ENCODE results near the gene GRIK4.

The GRIK4 gene

DNA sequence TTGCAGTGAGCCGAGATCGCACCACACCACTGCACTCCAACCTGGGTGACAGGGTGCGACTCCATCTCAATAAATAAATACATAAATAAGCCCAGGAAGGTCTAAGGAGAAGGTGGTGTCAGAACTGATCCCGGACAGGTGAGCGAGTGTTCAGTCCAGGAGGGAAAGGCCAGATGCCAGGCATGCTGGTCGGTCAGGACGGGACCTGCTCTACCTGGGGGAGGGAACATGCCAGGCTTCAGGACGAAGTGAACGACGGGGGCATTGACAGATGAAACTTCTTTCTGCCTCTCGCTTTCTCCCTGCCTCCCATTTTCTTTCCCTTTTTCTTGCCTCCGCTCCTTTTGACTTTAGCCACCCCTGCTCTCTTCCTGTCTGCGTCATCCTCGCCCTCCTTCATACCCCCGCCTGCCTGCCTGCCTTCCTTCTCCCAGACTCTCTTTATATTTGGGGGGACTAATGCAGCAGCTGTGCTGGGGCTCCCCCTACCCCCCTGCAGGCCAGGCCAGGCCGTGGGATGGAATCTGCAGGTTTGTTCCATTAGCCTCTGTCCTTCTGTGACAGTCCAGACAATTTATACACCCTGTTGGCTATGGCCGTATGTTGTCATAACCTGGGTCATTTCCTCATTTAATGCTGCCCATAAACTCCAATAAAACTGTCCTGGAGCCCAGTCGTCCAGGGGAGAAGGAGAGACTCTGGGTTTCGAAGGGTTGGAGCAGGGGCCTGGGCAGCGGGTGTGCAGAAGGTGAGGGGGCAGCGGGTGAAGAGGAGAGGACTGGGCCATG is 303.2 kb downstream of the GRIK4 start:
- DNase-seq (ENCODE audit: low read depth) = no peak

DNA sequence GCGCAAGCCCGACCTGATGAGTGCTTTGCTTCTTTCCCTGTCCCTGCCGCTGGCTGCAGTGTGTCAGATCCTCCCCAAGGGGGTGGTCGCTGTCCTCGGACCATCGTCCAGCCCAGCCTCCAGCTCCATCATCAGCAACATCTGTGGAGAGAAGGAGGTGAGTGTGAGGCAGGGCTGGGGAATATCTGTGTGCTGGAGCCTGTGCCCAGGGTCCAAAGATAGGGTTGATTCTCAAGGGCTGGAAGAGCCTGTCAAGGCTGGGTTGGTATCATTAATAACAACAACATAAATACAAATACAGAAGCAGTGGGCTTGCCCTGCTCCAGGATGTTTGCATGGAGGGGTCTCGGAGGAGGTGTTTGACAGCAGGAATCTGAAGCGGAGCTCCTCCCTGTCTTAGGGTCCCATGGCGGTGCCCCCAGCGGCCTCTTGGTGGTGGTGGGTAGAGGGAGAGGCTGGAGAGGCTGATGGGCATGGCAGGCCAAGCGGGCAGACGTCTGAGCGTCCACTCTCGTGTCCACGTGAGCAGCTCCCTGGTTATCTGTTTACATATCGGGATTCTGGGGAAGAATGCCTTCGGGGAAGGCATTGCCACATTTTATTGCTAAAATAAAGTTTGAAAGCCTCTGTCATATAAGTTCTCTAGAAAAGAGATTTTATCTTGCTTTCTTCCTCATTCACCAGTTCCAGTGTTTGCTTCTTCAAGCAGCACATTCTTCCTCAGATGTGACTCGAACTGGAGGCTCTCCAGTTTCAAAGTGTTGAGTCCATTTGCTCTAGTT is 304.0 kb downstream of the GRIK4 start:
- no peak for DNase-seq (ENCODE audit: low read depth)

DNA sequence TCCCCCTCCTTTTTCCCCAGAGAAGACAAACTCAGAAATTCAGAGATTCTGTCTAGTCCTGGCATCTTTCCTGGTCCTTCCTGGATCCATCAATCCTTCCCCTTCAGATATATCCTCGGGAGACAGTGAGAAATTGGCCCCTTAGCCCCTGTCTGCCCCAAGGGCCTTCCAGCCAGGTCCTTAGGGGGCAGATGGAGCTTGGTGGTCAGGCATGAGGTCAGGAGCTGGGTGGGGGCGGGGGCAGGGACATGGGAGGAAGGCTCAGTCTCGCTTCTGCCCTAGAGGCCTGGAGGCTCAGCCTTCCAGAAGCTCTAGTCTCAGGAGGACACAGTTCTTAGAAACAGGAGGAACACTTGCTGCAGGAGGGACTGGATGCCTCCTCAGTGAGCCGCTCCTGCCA is 304.6 kb downstream of the GRIK4 start:
- no peak for DNase-seq (ENCODE audit: low read depth)

DNA sequence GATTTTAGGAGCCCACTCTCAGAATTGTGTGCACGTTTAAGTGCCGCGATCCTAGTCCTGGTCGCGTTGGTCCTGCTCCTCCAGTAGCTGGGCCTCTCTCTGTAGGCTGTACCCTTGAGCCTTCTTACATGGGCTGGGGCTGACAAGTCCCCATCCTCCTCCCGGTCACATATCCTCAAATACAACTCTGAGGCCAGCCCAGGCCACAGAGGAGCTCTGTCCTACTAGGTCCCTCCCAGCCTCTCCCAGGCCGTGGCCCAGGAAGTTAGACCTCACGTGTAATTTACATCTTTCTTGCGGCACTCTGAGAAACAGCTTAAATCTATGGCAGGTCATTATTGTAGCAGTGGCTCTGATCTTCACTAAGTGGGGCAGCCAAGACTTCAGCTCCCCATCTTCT is 305.2 kb downstream of the GRIK4 start:
- no peak for DNase-seq (ENCODE audit: low read depth)

DNA sequence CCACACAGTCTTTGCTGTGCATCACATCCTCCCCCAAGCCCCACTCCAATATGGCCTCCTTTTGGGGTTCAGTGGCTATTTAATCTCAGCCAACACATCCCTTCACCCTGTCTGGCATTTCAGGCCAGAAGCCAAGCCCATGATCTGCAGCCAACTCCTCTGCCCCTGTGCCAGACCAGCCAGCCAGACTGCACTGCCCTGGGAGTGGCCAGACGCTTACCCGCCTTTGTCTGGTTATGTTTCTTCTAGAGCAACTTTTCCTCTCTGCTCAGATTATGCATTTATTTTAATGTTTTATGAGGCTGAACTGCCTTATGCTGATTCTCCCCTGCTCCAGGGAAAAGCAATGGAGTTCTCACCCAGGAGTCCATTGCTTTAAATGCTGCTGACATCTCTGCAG is 305.6 kb downstream of the GRIK4 start:
- no peak for DNase-seq (ENCODE audit: low read depth)

DNA sequence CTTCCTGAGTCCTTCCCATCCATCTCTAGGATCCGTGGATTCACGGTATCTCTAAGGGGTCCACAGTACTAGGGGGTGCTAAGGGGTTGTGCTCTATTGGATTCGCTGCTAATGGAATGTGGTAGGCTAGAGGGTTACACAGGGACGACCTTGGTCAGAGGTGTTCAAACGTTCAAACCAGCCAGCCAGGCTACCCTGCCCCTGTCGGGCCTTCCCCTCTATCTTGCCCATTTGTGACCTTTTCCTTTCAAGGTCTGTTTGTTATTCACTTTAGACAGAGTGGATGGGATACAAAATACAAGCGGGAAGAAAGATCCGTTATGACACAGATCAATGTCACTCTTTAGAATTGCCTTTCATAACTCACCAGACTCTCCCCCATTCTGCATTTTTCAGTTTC is 306.5 kb downstream of the GRIK4 start:
- no peak for DNase-seq (ENCODE audit: low read depth)

DNA sequence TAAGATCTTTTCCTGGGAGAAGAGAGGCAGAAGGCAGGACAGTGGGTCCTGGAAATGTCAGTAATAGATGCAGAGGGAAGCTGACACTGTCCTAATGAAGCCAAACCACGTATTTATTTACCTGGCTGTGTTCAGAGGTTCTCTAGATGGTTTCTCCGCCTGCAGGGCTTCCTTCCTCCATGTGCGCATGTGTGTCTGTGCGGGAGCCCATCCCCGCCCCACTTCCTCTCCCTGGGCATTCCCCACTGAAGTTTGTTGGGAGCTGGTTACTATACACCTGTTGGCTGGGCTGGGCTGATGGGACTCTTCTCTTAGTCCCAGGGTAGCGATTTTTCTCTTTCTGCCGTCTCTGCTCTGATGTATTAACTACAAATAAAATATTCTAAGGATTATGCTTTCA is 307.5 kb downstream of the GRIK4 start:
- no peak for DNase-seq (ENCODE audit: low read depth)

DNA sequence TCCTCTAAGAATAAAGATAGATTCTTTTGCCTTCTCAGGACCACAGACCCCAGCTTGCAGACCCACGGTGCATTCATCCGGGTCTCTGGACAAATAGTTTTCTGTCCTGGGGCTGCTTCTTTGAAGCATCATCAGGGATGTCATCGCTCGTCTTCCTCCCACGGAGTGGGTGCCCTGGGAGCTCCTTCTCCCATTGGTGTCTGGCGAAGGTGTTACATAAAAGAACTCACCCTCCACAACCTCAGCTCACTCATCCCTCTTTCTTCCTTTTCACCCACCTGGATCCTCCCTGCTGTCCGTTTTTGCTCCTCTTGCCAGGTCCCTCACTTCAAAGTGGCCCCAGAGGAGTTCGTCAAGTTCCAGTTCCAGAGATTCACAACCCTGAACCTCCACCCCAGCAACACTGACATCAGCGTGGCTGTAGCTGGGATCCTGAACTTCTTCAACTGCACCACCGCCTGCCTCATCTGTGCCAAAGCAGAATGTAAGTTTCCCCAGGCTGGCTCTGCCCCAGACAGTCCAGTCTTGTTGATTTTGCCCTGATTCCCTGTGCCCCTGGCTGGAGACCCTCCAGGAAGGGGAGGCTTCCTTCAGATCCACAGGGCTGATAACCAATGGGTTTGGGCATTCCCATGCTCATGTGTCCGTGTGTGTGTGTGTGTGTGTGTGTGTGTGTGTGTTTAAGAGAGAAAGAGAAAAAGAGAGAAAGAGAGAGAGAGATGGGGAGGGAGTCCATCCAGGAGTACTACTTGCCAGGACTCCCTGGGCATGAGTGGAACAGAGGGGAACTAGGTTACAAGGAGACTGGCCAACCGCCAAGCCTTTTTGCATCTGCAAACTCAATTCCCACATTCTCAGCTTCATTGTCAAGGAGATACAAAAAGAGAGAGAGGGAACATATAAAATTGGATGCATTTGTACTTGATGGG is 308.2 kb downstream of the GRIK4 start:
- no peak for DNase-seq (ENCODE audit: low read depth)

DNA sequence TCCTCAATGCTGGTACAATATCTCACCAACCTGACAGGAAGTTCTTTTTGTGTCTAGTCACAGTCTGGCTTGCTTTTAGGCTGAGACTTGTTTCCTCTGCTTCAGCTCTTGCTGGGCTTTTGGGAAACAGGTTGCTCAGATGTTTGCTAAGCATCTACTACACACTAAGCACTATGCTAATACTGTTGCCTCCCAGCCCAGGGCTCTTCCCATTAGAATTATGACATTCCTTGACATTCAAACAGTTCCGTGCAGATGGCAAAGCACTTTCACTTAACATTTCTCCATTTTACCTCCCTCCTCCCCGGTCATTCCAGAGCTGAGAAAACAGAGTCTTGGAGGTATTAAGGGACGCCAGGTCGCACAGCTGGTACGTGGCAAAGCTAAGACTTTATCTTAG is 311.6 kb downstream of the GRIK4 start:
- no peak for DNase-seq (ENCODE audit: low read depth)

DNA sequence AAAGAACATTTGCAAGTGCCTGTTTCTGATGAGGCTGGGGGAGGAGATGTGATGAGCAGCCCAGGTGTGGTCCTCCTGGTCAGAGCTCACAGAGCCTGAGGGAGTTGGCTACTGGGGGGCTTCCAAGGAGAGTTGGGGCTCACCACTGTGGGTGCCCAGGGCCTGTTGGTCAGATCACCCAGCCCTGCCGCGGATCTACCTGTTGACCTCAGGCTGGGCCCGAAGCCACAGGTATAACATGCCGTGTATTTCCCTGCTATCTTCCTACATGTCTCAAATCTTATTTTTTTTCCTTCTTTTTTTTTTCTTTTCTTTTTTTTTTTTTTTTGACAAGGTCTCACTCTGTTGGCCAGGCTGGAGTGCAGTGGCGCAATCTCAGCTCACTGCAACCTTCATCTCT is 312.7 kb downstream of the GRIK4 start:
- no peak for DNase-seq (ENCODE audit: low read depth)

DNA sequence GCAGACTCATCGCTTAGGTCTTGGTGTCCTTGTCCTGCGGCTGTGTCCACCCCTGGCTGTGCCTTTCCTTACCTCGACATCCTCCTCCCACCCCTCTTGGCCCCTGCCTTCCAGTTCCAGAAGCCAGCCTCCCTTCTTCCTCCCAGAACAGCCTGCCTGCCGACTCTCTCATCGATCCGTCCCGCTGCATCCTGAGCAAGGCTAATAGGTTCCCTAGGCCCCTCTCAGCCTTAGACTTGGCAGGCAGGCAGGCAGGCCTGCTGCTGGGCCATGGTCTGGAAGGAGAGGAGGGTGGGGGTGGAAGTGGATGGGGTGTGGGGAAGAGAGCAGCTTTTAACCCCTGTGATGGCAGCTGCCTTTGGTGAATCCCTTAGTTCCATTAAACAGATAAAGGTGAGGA is 315.6 kb downstream of the GRIK4 start:
- DNase-seq (ENCODE audit: low read depth) = no peak

DNA sequence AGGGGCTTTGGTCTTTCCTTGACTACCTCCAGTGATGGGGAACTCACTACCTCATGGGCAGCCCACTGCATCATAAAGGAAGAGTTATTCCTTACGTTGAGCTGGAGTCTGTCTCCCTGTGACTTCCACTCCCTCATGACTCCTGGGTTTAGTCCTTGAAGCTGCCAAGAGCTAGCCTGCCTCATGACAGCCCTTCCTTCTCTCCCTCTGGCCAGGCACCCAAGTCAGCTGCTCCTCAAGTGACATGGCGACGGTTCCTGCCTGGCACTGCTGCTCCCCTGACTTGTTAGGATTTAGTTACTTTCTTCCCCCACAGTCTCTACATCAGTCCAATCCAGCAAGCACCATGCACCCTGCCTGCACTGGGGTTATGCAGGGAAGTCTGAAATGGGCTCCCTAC is 316.3 kb downstream of the GRIK4 start:
- DNase-seq (ENCODE audit: low read depth) = no peak

DNA sequence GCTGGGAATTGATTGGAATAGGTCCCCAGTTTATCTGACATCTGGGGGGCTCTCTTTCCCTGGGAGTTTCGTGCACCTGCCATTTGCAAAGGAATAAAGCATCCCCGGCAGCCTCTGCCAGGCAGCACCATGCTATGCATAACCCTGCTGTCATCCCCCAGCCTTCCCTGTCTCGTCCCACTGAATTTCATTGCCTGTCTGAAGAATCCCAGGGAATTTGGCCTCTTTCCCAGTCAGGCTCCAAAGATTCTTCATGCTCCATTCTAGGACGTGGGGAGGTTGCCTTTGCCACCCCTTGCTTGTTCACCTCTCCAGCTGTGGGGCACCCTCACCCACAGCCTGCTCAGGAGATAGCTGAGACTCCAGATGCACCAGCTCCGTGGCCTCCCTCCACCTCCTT is 317.3 kb downstream of the GRIK4 start:
- no peak for DNase-seq (ENCODE audit: low read depth)

DNA sequence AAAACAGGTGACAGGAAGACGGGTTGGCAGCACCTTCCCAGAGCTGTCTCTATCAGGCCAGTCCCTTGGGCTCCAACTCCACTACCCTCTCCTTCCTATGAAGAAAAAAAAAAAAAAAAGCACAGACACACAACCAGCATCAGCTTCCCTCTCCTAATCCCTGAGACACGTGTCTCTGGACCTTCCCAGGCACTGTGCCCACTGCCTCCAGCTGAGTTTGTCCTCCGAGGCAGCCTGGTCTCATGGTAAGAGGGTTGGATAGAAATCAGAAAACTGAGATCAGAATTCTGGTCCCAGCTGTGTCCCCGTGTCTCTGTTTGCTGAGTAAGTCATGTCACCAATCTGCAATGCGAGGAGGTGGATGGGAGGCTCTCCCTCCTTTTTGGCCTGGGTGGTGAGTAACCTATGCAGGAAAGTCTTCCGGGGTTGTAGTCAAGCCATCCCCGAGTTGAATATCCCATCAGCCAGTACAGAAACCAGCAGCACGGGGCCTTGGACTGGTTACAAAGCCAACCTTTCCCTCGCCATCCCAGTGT is 318.6 kb downstream of the GRIK4 start:
- no peak for DNase-seq (ENCODE audit: low read depth)

DNA sequence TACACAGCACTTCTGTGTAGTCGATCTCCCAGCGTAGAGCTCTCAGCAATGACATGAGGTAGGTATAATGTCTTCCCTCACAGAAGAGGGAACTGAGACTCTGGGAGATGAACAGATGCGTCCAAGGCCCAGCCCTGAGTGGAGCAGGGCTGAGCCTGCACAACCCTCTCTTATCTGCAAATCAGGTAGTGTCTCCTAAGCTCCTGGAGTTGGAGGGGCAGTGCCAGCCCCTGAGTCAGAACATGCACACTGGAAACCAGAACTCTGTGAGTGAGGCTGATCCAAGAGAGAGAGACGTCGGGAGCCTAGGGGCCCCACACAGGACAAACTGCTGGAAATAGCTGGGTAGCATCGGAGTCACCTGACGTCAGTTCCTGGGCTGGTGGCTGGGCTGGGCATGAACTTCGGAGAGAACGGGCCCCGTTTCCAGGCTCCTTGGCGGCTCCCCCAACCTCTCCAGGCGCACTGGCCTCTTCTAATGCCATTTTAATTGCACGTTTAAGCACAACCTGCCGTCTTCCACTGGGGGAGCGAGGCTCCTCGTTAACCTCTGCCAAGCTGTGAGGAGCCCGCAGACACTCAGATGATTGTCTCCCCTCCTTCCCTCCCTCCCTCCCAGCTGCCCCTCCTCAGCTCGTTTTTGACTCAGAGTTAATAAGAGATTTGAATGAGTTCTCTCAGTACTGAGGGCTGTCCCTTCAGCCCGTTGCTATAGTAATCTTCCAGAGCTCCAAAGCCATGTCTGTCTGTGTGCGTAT is 321.1 kb downstream of the GRIK4 start:
- no peak for DNase-seq (ENCODE audit: low read depth)

DNA sequence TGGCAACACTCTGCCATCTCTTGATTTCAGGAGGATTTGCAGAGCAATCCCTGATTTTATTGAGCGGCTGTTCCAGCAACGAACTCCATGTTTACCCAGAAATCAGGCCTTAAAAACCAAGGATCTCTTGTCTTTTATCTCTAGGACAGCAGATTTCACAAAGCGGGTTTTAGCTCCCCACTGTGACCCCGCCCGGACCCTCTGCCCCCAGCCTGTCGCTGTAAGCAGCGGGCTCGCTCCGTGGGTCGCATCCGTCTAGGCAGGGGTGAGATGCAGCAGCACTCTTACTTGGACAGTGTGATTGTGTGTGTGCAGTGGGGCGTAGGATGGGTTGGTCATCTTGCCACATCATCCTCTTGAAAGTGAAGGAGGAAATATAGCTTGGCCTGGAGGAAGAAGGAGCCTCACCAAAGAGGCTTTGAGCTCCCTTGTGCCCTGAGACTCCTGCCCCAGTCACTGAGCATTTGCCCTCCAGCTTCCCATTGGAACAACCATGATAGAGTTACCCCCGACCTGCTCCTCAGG is 323.2 kb downstream of the GRIK4 start:
- no peak for DNase-seq (ENCODE audit: low read depth)

DNA sequence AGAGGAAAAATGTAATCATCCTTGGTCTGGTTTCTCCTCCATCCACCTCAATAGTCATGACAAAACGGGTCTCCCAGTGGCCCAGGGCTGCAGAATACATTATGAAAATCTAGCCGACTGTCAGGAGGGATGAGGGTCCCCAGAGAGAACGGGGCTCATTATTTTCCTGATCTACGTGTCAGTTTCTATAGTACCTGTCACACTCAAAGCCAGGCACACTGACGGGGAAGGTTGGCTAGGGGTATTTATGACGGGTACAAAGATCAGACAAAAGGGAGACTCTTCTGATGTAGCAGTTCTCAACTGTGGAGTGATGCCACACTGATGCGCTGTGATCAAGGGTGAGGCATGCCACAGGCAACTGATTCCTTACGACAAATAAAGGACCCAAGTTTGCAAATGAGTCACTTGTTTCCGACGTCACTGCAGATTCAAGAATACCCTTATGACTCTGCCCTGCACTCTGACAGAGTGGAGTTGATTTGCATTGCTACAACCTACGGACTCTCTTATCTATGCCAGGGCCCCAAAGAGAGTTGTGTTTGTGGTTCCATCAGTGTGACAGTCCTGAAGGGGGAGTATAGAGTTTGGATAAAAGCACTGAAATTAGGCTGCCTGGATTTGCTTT is 324.2 kb downstream of the GRIK4 start:
- no peak for DNase-seq (ENCODE audit: low read depth)

DNA sequence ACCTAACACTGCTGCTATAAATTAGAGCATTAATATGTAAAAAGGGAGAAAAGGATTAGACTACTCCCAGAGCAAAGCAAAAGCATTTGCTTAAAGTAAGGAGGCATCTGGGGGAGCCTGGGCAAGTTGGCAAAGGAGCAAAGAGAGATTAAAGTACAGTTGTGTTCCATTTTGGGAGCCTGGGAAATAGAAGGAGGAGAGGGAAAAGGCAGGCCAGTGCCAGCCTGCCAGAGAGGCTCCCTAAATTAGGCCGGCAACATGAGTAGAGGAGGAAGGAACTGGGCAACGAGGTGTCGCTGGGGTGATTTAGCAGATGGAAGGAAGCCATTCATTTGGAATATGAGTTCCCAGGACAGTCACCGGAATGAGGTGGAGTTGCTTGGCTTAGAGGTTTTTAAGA is 326.1 kb downstream of the GRIK4 start:
- no peak for DNase-seq (ENCODE audit: low read depth)

DNA sequence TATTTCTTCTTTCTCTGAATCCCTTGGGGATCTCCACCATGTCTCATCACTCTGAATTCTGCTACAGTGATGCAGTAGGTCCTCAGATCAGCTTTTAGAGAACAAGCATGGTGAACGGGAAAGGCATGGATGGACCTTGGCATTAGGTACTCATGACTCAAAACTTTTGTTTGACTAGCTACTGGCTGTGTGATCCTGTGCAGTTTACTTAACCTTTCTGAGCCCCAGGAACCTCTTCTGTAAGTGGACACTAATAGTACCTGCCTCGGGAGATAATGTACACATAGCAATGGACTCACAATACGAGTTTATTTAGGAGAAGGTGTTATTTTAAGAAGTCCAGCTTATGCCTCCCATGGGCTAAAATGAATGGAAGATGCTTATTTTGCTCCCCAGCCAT is 327.7 kb downstream of the GRIK4 start:
- no peak for DNase-seq (ENCODE audit: low read depth)

DNA sequence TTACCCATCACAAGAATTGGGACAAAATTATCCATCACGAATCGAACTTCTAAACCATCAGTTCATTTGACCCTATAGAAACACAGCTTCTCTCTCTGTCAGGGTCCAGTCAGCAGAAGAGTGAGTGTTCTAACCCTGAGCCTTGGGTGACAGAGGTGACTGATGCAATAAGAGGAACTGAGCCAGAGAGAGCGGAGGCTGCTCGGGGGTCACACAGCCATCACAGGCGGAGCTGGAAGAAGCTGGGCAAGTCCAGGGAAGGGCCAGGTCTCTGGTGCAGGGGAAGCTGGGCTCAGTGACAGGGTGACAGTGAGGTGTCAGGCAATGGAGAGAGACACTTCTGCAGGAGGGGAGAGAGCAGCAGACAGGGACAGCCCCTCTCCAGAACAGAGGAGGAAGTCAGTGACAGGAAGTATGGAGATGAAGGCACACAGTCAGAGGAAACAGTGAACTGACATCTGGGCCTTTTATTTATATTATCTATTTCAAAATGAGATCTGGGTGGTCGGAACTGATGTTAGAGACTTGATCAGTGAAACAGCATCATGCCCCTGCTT is 328.4 kb downstream of the GRIK4 start:
- DNase-seq (ENCODE audit: low read depth) = no peak

DNA sequence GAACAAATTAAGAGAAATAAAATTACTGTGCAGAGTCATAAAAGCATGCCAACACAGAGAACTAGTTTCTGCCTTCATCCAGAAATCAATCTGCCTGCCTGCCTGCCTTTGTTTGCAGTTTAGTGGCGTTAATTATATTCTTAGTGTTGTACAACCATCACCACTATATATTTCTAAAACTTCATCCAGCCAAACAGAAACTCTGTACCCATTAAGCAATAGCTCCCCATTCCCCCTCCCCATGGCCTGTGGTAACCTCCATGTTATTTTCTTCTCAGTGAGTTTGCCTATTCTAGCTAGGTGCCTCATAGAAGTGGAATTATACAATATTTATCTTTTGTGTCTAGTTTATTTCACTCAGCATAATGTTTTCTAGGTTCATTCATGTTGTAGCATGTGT is 329.1 kb downstream of the GRIK4 start:
- no peak for DNase-seq (ENCODE audit: low read depth)

All from GM04504 (cell line).